Measurements from ENCODE around the gene RAB3IP.

The RAB3IP gene

GRCh38 chr12:69821456-69822159, 82.9 kb downstream of the RAB3IP start:
- Histone ChIP-seq H3K27me3 (replicated peaks) (no peaks in the 10 kb centered on the region), H3K36me3 (replicated peaks) (no peaks in the 10 kb centered on the region), H3K4me3 (ENCODE audit: low read depth, low read length) (no peak overlapping the region), H3K27ac (peak overlapping the region; percentile 35)
- in situ Hi-C loops (cut with HindIII; ENCODE audit: low pct_ligation_motif_present, low sequenced_read_pairs) = no loop called here
- peak; percentile 91 for DNase-seq
- no peak for TF ChIP-seq CTCF (IDR thresholded peaks at IDR 0.05; ENCODE audit: low read depth, low read length, missing control alignments)

- no peaks in the 10 kb centered on the region for H3K27me3 ChIP-seq (replicated peaks)
- no peak overlapping the region for H3K4me3 ChIP-seq (ENCODE audit: low read depth, low read length)
- no peak for DNase-seq
- peak overlapping the region; percentile 21 for H3K27ac ChIP-seq
- in situ Hi-C loops (cut with HindIII; ENCODE audit: low pct_ligation_motif_present, low sequenced_read_pairs) = no loop called here
- TF ChIP-seq CTCF (IDR thresholded peaks at IDR 0.05; ENCODE audit: low read depth, low read length, missing control alignments) = no peak
- no peaks in the 10 kb centered on the region for H3K36me3 ChIP-seq (replicated peaks)
Observed at GRCh38 chr12:69822201-69822860, 83.7 kb downstream of the RAB3IP start.

GRCh38 chr12:69824028-69824427, 85.4 kb downstream of the RAB3IP start:
- no peaks in the 10 kb centered on the region for H3K36me3 ChIP-seq (replicated peaks)
- in situ Hi-C loops (cut with HindIII; ENCODE audit: low pct_ligation_motif_present, low sequenced_read_pairs) = no loop called here
- TF ChIP-seq CTCF (IDR thresholded peaks at IDR 0.05; ENCODE audit: low read depth, low read length, missing control alignments) = no peak
- no peak for DNase-seq
- H3K27ac ChIP-seq = no peak overlapping the region
- no peak overlapping the region for H3K4me3 ChIP-seq (ENCODE audit: low read depth, low read length)
- H3K27me3 ChIP-seq (replicated peaks) = no peaks in the 10 kb centered on the region

GRCh38 chr12:69824966-69825560, 86.4 kb downstream of the RAB3IP start, which contains the start of gene MYRFL:
Gene MYRFL, plus strand, starts transcription at chr12:69825227. Its CDS starts 291 bp downstream, at chr12:69825518.
- TF ChIP-seq CTCF (IDR thresholded peaks at IDR 0.05; ENCODE audit: low read depth, low read length, missing control alignments) = no peak
- no peak within 1 kb of the TSS for H3K27ac ChIP-seq
- H3K4me3 ChIP-seq (ENCODE audit: low read depth, low read length) = no peak within 1 kb of the TSS
- H3K36me3 ChIP-seq (replicated peaks) = no peaks in the 10 kb centered on the region
- in situ Hi-C loops (cut with HindIII; ENCODE audit: low pct_ligation_motif_present, low sequenced_read_pairs) = no loop called here
- H3K27me3 ChIP-seq (replicated peaks) = no peaks in the 10 kb centered on the region
- DNase-seq = no peak

GRCh38 chr12:69828897-69829296, 90.2 kb downstream of the RAB3IP start:
- TF ChIP-seq CTCF (IDR thresholded peaks at IDR 0.05; ENCODE audit: low read depth, low read length, missing control alignments) = no peak
- Histone ChIP-seq H3K27me3 (replicated peaks) (no peaks in the 10 kb centered on the region), H3K4me3 (ENCODE audit: low read depth, low read length) (no peak overlapping the region), H3K36me3 (replicated peaks) (no peaks in the 10 kb centered on the region), H3K27ac (no peak overlapping the region)
- DNase-seq = no peak
- in situ Hi-C loops (cut with HindIII; ENCODE audit: low pct_ligation_motif_present, low sequenced_read_pairs) = no loop called here
